Body of pancreas (tissue), 4 donors: ENCODE results near the gene FOXO3. TPM values are rescaled to one million over a fixed set of nuclear protein-coding genes. Genes with fewer than 3 reads are reported as not detected.

Source experiments
- ATAC-seq: fragments of 150-250 bp; one replicate; pipeline ENCODE4 v1.9.1; 2016
- DNase-seq, 4 donors: peaks; one replicate each; pipeline ENCODE4 v3.0.0-alpha.2; 2019
- H3K27ac ChIP-seq, 4 donors: fragments of 200-600 bp; sonication (generic); 1 replicate in 3 of 4; 2 replicates in 1 of 4; pipeline versions ENCODE4 v1.5.1 to v1.6.1; 2016 to 2019; ENCODE audit warnings: mild to moderate bottlenecking in 1 of 4, mixed read lengths in 1 of 4, moderate library complexity in 1 of 4
- H3K27me3 ChIP-seq, 2 donors: fragments of 200-600 bp; sonication (generic); one replicate each; pipeline ENCODE4 v1.6.0; 2016; ENCODE audit warnings: mild to moderate bottlenecking in 1 of 2
- H3K36me3 ChIP-seq, 2 donors: fragments of 200-600 bp; sonication (generic); replicated peaks in 1 of 2; 2 replicates each; pipeline ENCODE4 v1.5.1; 2016; ENCODE audit warnings: low read depth in 2 of 2; ENCODE audit not compliant: insufficient read depth in 1 of 2
- H3K4me1 ChIP-seq: fragments of 200-600 bp; sonication (generic); one replicate; pipeline ENCODE4 v1.6.0; 2016
- H3K4me3 ChIP-seq, 2 donors: fragments of 200-600 bp; sonication (generic); 1 replicate in 1 of 2; 2 replicates in 1 of 2; pipeline ENCODE4 v1.5.1; 2016 to 2019
- H3K9me3 ChIP-seq, 3 donors: fragments of 200-600 bp; sonication (generic); 1 replicate in 2 of 3; 2 replicates in 1 of 3; pipeline ENCODE4 v1.5.1; 2016
- POLR2A ChIP-seq, 3 donors: fragments of 450-650 bp; IDR thresholded peaks; one replicate each; pipeline ENCODE4 v1.6.1; 2016; ENCODE audit warnings: antibody characterized with exemption in 3 of 3, mild to moderate bottlenecking in 2 of 3
- WGBS, 2 donors: methylation state at CpG; one replicate each; pipeline ENCODE4 v1.1.5; 2017; 5-methylcytosine and 5-hydroxymethylcytosine counted together
- intact Hi-C: fragments of 100-400 bp; cut with DNase I; formaldehyde crosslinking; loops from one replicate; pipeline ENCODE4 v1.15.1; 2023
- total RNA-seq, 2 donors: library from RNA; depleted of rRNA; stranded (reverse); fragments of >200 nt; gene quantifications; one replicate each; pipeline ENCODE4 v1.1.0, GENCODE V29; 2016
- TF ChIP-seq, protein P1 (sequence below), 7 experiments: fragments of 450-650 bp in 4 of 7; fragments of 200-600 bp in 3 of 7; sonication (generic) in 3 of 7; IDR thresholded peaks; one replicate each; pipeline ENCODE4 v1.5.1; 2016 to 2019; ENCODE audit warnings: antibody characterized with exemption in 7 of 7

FOXO3 gene
- total RNA-seq, 2 donors from 2014 or later, result 62.8 to 69.5 TPM

DNA sequence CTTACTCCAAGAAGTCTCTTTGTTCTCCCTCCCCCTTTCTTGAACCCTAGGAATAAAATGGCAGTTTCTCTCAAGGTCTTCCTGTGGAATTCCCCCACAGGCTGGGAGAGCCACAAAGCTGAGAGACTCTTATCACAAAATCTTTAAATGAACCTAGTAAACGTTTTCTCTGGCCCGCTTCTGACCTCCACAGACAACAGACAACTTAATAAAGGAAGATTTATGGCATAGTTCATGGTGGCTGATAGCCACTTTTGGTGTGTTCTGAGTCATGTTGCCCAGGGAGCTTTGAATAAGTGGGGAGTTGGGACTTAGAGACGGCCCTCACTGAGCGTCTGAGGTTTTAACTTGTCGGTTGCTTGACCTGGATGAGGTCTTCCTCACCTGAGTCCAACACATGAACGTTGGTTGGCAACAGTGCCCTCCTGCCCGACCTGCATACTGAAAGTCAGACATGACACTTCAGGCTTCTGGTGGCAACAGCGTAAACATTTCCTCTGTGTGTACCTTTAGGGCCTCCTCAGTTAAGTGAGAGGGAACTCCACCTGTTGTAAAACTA, 124.1 kb downstream of the FOXO3 start:
- TF ChIP-seq, protein P1, sequence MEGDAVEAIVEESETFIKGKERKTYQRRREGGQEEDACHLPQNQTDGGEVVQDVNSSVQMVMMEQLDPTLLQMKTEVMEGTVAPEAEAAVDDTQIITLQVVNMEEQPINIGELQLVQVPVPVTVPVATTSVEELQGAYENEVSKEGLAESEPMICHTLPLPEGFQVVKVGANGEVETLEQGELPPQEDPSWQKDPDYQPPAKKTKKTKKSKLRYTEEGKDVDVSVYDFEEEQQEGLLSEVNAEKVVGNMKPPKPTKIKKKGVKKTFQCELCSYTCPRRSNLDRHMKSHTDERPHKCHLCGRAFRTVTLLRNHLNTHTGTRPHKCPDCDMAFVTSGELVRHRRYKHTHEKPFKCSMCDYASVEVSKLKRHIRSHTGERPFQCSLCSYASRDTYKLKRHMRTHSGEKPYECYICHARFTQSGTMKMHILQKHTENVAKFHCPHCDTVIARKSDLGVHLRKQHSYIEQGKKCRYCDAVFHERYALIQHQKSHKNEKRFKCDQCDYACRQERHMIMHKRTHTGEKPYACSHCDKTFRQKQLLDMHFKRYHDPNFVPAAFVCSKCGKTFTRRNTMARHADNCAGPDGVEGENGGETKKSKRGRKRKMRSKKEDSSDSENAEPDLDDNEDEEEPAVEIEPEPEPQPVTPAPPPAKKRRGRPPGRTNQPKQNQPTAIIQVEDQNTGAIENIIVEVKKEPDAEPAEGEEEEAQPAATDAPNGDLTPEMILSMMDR (IDR thresholded peaks at IDR 0.05), result no peak
- TF ChIP-seq POLR2A (IDR thresholded peaks at IDR 0.05), result no peak
- no peak overlapping the region for H3K4me3 ChIP-seq
- peak overlapping the region; percentile 32 to 65 (median 56) for H3K27ac ChIP-seq
- H3K36me3 ChIP-seq, result no peaks in the 10 kb centered on the region
- intact Hi-C loops, result no loop called here
- no peaks in the 10 kb centered on the region for H3K9me3 ChIP-seq
- DNase-seq, result peak in 1 of 4 donors; percentile 36
- H3K4me1 ChIP-seq, result peaks cover 80% of the 10 kb centered on the region
- ATAC-seq, result no peak
- 51 to 58% methylated on average over 8 of the region's 8 CpGs for WGBS, 2 donors
- H3K27me3 ChIP-seq, result no peaks in the 10 kb centered on the region

DNA sequence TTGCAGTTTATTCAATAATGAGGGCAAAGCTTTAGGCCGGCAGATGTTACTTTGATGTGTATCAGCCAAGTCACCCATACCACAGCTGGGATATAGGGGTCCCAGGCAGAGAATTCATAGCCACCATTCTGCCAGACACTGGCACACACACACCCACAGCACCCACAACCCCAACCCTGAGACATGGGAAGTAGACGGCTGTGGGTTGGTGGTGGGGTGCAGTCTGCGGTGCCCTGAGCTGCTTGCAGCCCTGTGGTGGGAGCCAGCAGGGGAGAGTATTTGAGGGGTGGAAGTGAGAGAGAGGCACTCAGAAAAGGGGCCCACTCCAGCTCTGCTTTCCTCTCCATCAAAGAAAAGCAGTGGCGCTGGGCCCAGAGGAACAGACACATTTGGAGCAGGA, 125.3 kb downstream of the FOXO3 start:
- peak overlapping the region in 3 of 4 donors; percentile 52 to 65 (median 60) for H3K27ac ChIP-seq
- ATAC-seq (no peak), DNase-seq (no peak)
- no peaks in the 10 kb centered on the region for H3K9me3 ChIP-seq
- no peaks in the 10 kb centered on the region for H3K27me3 ChIP-seq
- H3K36me3 ChIP-seq, result no peaks in the 10 kb centered on the region
- H3K4me1 ChIP-seq, result peaks cover 91% of the 10 kb centered on the region
- intact Hi-C loops, result no loop called here
- H3K4me3 ChIP-seq, result no peak overlapping the region
- WGBS, 2 donors, result 77 to 92% methylated on average over 4 of the region's 4 CpGs
- TF ChIP-seq, protein P1 (IDR thresholded peaks at IDR 0.05), result no peak

DNA sequence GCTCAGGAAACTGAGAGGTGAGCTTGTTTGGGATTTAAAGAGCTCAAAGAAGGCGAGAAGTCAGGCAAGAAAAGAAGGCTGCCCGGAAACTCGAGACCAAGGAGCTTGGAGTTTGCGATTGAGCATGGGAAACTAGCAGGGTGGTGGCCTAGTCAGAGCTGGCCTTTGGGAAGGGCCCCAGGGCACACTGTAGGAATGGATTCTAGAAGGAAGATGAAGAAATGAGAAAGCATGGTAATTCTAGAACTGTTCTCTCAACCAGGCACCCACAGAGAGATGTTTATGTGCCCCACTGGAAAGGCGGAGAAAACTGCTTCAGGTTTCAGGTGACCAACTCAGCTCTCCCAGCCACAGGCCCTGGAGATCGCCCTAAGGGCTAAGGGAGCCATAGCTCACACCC, 126.2 kb downstream of the FOXO3 start:
- intact Hi-C loops, result no loop called here
- no peak for DNase-seq
- H3K27ac ChIP-seq, result peak overlapping the region in 3 of 4 donors; percentile 9 to 65 (median 60)
- H3K36me3 ChIP-seq, result no peaks in the 10 kb centered on the region
- no peak for TF ChIP-seq POLR2A (IDR thresholded peaks at IDR 0.05)
- TF ChIP-seq, protein P1 (IDR thresholded peaks at IDR 0.05), result no peak
- 81 to 84% methylated on average over 6 of the region's 6 CpGs for WGBS, 2 donors
- no peak overlapping the region for H3K4me3 ChIP-seq
- no peak for ATAC-seq
- no peaks in the 10 kb centered on the region for H3K9me3 ChIP-seq
- no peaks in the 10 kb centered on the region for H3K27me3 ChIP-seq
- peaks cover 88% of the 10 kb centered on the region for H3K4me1 ChIP-seq

DNA sequence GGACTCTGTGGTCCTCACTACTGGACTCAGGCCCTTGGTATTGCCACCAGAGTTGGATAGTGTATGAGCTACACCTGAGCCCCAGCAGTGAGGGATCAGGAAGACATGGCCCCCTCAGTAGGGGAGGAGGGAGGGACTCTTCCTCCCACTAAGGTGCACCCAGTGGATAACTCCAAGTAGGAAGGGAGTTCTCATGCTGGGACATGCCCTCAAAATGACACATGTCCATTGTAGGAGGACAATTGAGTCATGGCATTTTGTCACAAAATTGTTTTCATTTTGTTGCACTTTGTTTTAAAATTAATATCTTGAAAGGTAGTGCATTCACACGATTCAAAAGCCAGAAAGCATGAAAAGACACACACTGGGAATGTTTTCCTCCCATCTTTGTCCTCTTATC, 127.2 kb downstream of the FOXO3 start:
- Histone ChIP-seq H3K36me3 (no peaks in the 10 kb centered on the region), H3K4me3 (no peak overlapping the region), H3K27ac (peak overlapping the region in 3 of 4 donors; percentile 67 to 80 (median 79)), H3K9me3 (no peaks in the 10 kb centered on the region), H3K4me1 (peaks cover 78% of the 10 kb centered on the region), H3K27me3 (no peaks in the 10 kb centered on the region)
- DNase-seq (no peak), ATAC-seq (no peak)
- 96 to 97% methylated on average over 1 of the region's 1 CpG for WGBS, 2 donors
- intact Hi-C loops, result no loop called here
- TF ChIP-seq, protein P1 (IDR thresholded peaks at IDR 0.05), result no peak
